ENCODE measurements around the gene ALDH1B1.
A peak's percentile ranks its signal among the peaks of the same experiment; 100 is the strongest.

ALDH1B1 gene

DNA sequence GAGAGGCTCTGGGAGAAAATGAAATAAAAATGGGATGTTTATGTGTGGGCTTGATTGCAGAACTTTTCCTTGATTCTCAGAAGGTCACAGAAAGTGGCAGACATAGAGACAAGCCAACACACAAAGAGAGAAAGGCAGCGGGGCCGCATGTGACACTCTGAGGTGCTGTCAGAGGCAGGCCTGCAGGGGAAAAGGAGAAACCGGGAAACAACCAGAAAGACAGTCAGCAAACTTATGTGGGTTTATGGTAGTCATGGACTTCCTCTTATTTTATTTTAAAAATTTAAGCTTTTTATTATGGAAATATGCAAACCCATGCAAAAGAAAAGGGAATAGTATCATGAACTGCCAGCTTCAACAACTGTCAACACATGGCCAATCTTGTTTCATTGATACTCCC lies 48.0 kb downstream of the ALDH1B1 start:
- Histone ChIP-seq H3K79me1 (ENCODE audit: low read depth, low read length) (no peaks in the 10 kb centered on the region), H2BK5ac (ENCODE audit: low read length) (no peak overlapping the region), H3K36me3 (replicated peaks in 1 of 2; ENCODE audit: control insufficient read depth in 2 of 2, insufficient read depth in 2 of 2, low read length in 2 of 2) (no peaks in the 10 kb centered on the region), H3K4me3 (ENCODE audit: low read length in 2 of 2) (no peak overlapping the region), H3K23ac (ENCODE audit: low read depth, low read length, poor library complexity) (no peak overlapping the region), H2AK5ac (ENCODE audit: low read depth, low read length) (no peak overlapping the region), H4K91ac (ENCODE audit: low read depth, low read length, poor library complexity) (no peak overlapping the region), H2BK12ac (ENCODE audit: low read length) (no peak overlapping the region), H4K8ac (ENCODE audit: low read depth, low read length) (no peak overlapping the region), H3K9ac (ENCODE audit: low read depth, low read length, poor library complexity) (no peak overlapping the region), H3K14ac (ENCODE audit: low read length) (no peak overlapping the region), H2BK120ac (ENCODE audit: low read depth, low read length) (no peak overlapping the region), H3K18ac (ENCODE audit: low read length) (no peak overlapping the region), H3K4ac (ENCODE audit: low read length) (no peak overlapping the region), H2BK15ac (ENCODE audit: low read length) (no peak overlapping the region), H3K4me1 (ENCODE audit: control insufficient read depth in 2 of 2, insufficient read depth in 1 of 2, low read depth in 1 of 2, low read length in 2 of 2) (peaks cover 0 to 6% of the 10 kb centered on the region in 2 donors), H3K9me3 (replicated peaks in 1 of 2; ENCODE audit: control insufficient read depth in 2 of 2, insufficient read depth in 1 of 2, low read depth in 1 of 2, low read length in 2 of 2) (peaks cover 3 to 11% of the 10 kb centered on the region in 2 donors), H3K27ac (replicated peaks; ENCODE audit: low read length) (no peak overlapping the region), H3K27me3 (ENCODE audit: control insufficient read depth in 3 of 3, insufficient read depth in 3 of 3, low read depth in 1 of 3, low read length in 3 of 3) (no peaks in the 10 kb centered on the region), H3K4me2 (ENCODE audit: insufficient read depth, low read length, poor library complexity, severe bottlenecking) (no peak overlapping the region), H2AFZ (ENCODE audit: low read length) (no peak overlapping the region)
- WGBS, 2 donors (ENCODE audit: extremely low coverage in 2 of 2, insufficient read length in 2 of 2, insufficient replicate concordance in 1 of 2) = no CpG with 5 or more reads among the region's 3 CpGs
- DNase-seq (ENCODE audit: low spot score) = no peak

DNA sequence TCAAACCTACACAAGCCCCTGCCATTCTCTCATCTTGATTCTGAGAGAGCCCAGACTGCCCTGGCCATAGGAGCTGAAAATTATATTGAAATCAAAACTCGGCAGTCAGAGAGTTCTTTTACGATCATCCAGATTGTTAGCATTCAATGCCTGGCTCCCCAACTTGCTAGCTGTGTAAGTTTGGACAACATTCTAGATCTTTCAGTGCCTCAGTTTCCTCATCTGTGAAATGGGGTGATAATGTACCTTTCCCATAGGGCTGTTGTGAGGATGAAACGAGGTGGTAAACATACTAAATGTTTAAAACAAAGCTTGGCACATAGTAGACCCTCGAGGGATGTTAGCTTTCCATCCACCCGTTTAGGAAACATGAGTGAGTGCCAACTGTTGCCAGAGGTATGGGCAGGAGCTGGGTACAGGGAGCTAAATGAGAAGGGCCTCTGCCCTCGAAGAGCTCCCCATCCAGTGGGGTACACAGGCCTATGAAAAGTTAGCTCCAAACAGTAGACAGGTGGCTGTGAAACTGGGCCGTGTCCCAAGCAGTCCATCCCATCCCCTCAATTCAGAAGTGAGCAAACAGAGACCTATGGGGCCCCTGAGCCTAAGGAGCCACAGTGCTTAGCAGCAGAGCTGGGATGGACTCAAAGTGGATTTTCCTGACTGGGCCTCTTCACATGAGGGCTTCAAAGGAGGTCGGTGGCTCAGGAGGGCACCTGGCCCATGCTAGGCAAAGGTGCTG lies 49.0 kb downstream of the ALDH1B1 start:
- no peaks in the 10 kb centered on the region for H3K79me1 ChIP-seq (ENCODE audit: low read depth, low read length)
- H3K4me3 ChIP-seq (ENCODE audit: low read length in 2 of 2) = no peak overlapping the region
- H3K23ac ChIP-seq (ENCODE audit: low read depth, low read length, poor library complexity) = peak overlapping the region; percentile 21
- no peak overlapping the region for H3K9ac ChIP-seq (ENCODE audit: low read depth, low read length, poor library complexity)
- peak overlapping the region; percentile 47 for H2AK5ac ChIP-seq (ENCODE audit: low read depth, low read length)
- no peak overlapping the region for H4K91ac ChIP-seq (ENCODE audit: low read depth, low read length, poor library complexity)
- no peak overlapping the region for H3K4ac ChIP-seq (ENCODE audit: low read length)
- H3K27me3 ChIP-seq (ENCODE audit: control insufficient read depth in 3 of 3, insufficient read depth in 3 of 3, low read depth in 1 of 3, low read length in 3 of 3) = no peaks in the 10 kb centered on the region
- no peak overlapping the region for H2BK15ac ChIP-seq (ENCODE audit: low read length)
- H3K14ac ChIP-seq (ENCODE audit: low read length) = no peak overlapping the region
- H4K8ac ChIP-seq (ENCODE audit: low read depth, low read length) = no peak overlapping the region
- no peak overlapping the region for H3K27ac ChIP-seq (replicated peaks; ENCODE audit: low read length)
- no peak for DNase-seq (ENCODE audit: low spot score)
- H2BK5ac ChIP-seq (ENCODE audit: low read length) = no peak overlapping the region
- peaks cover 3 to 5% of the 10 kb centered on the region in 2 donors for H3K9me3 ChIP-seq (replicated peaks in 1 of 2; ENCODE audit: control insufficient read depth in 2 of 2, insufficient read depth in 1 of 2, low read depth in 1 of 2, low read length in 2 of 2)
- H3K4me2 ChIP-seq (ENCODE audit: insufficient read depth, low read length, poor library complexity, severe bottlenecking) = no peak overlapping the region
- no peak overlapping the region for H2BK120ac ChIP-seq (ENCODE audit: low read depth, low read length)
- peaks cover 0 to 6% of the 10 kb centered on the region in 2 donors for H3K4me1 ChIP-seq (ENCODE audit: control insufficient read depth in 2 of 2, insufficient read depth in 1 of 2, low read depth in 1 of 2, low read length in 2 of 2)
- no peak overlapping the region for H2AFZ ChIP-seq (ENCODE audit: low read length)
- WGBS, 2 donors (ENCODE audit: extremely low coverage in 2 of 2, insufficient read length in 2 of 2, insufficient replicate concordance in 1 of 2) = no CpG with 5 or more reads among the region's 8 CpGs
- no peak overlapping the region for H2BK12ac ChIP-seq (ENCODE audit: low read length)
- no peaks in the 10 kb centered on the region for H3K36me3 ChIP-seq (replicated peaks in 1 of 2; ENCODE audit: control insufficient read depth in 2 of 2, insufficient read depth in 2 of 2, low read length in 2 of 2)
- no peak overlapping the region for H3K18ac ChIP-seq (ENCODE audit: low read length)

DNA sequence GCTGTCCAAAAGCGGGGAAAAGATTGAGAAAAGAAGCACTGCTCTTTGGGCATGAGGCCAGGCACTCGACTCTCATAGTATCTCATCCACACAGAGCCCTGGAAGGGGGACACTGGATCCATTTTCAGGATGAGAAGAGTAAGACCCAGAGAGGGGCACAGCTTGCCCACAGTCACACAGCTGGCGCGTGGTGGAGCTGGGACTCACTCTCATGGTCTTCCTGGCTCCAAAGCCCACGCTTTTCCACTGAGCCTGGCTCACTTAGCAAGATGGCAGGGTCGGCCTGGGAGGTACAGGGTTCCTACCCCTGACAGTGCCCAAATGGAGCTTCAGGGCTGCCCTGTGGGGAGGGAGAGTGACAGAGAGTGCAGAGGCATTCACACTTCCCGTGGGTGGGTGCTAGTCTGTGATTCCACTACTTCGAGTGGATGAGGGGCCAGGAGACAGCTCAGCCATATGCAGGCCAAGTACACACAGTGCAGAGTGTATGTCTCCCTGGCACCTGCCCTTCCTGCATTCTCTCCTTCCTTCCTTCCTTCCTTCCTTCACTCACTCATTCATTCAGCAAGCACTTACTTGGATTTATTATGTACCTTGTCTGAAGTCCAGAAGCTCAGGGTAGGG lies 50.1 kb downstream of the ALDH1B1 start:
- Histone ChIP-seq H2AK5ac (ENCODE audit: low read depth, low read length) (no peak overlapping the region), H3K79me1 (ENCODE audit: low read depth, low read length) (no peaks in the 10 kb centered on the region), H3K27me3 (ENCODE audit: control insufficient read depth in 3 of 3, insufficient read depth in 3 of 3, low read depth in 1 of 3, low read length in 3 of 3) (no peaks in the 10 kb centered on the region), H2BK15ac (ENCODE audit: low read length) (no peak overlapping the region), H3K9me3 (replicated peaks in 1 of 2; ENCODE audit: control insufficient read depth in 2 of 2, insufficient read depth in 1 of 2, low read depth in 1 of 2, low read length in 2 of 2) (peaks cover 0 to 3% of the 10 kb centered on the region in 2 donors), H3K36me3 (replicated peaks in 1 of 2; ENCODE audit: control insufficient read depth in 2 of 2, insufficient read depth in 2 of 2, low read length in 2 of 2) (no peaks in the 10 kb centered on the region), H2BK12ac (ENCODE audit: low read length) (no peak overlapping the region), H3K18ac (ENCODE audit: low read length) (no peak overlapping the region), H2BK5ac (ENCODE audit: low read length) (no peak overlapping the region), H3K4ac (ENCODE audit: low read length) (no peak overlapping the region), H3K27ac (replicated peaks; ENCODE audit: low read length) (no peak overlapping the region), H2BK120ac (ENCODE audit: low read depth, low read length) (no peak overlapping the region), H3K14ac (ENCODE audit: low read length) (no peak overlapping the region), H3K23ac (ENCODE audit: low read depth, low read length, poor library complexity) (no peak overlapping the region), H2AFZ (ENCODE audit: low read length) (no peak overlapping the region), H3K4me1 (ENCODE audit: control insufficient read depth in 2 of 2, insufficient read depth in 1 of 2, low read depth in 1 of 2, low read length in 2 of 2) (peaks cover 0 to 6% of the 10 kb centered on the region in 2 donors), H3K4me2 (ENCODE audit: insufficient read depth, low read length, poor library complexity, severe bottlenecking) (no peak overlapping the region), H4K8ac (ENCODE audit: low read depth, low read length) (no peak overlapping the region), H3K9ac (ENCODE audit: low read depth, low read length, poor library complexity) (no peak overlapping the region), H4K91ac (ENCODE audit: low read depth, low read length, poor library complexity) (no peak overlapping the region), H3K4me3 (ENCODE audit: low read length in 2 of 2) (no peak overlapping the region)
- DNase-seq (ENCODE audit: low spot score) = no peak
- no CpG with 5 or more reads among the region's 8 CpGs for WGBS, 2 donors (ENCODE audit: extremely low coverage in 2 of 2, insufficient read length in 2 of 2, insufficient replicate concordance in 1 of 2)

DNA sequence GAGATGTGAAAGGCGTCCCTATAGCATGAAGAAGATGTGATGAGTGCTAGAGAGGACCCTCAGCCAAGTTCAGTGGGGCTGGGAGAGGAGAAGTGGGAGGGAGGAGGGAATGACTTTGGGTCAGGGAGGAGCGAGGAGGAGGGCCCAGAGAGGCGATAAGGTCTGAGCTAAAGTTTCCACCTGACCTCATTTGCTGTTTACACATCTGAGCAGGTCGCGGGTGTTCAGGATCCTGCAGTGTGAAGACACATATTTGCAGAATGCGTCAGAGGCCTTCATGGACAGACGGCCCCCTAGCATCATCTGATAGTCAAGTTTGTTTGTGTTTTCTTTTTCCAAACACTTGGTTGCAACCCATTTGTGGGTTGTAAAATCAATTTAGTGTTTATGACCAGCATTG lies 50.7 kb downstream of the ALDH1B1 start:
- Histone ChIP-seq H3K27ac (replicated peaks; ENCODE audit: low read length) (no peak overlapping the region), H3K4ac (ENCODE audit: low read length) (no peak overlapping the region), H2BK5ac (ENCODE audit: low read length) (no peak overlapping the region), H2BK120ac (ENCODE audit: low read depth, low read length) (no peak overlapping the region), H3K4me2 (ENCODE audit: insufficient read depth, low read length, poor library complexity, severe bottlenecking) (no peak overlapping the region), H3K23ac (ENCODE audit: low read depth, low read length, poor library complexity) (no peak overlapping the region), H3K79me1 (ENCODE audit: low read depth, low read length) (no peaks in the 10 kb centered on the region), H4K91ac (ENCODE audit: low read depth, low read length, poor library complexity) (no peak overlapping the region), H3K4me3 (ENCODE audit: low read length in 2 of 2) (no peak overlapping the region), H3K18ac (ENCODE audit: low read length) (no peak overlapping the region), H3K9ac (ENCODE audit: low read depth, low read length, poor library complexity) (no peak overlapping the region), H2AFZ (ENCODE audit: low read length) (no peak overlapping the region), H3K14ac (ENCODE audit: low read length) (peak overlapping the region; percentile 14), H3K9me3 (replicated peaks in 1 of 2; ENCODE audit: control insufficient read depth in 2 of 2, insufficient read depth in 1 of 2, low read depth in 1 of 2, low read length in 2 of 2) (peaks cover 0 to 3% of the 10 kb centered on the region in 2 donors), H4K8ac (ENCODE audit: low read depth, low read length) (no peak overlapping the region), H2BK15ac (ENCODE audit: low read length) (no peak overlapping the region), H3K36me3 (replicated peaks in 1 of 2; ENCODE audit: control insufficient read depth in 2 of 2, insufficient read depth in 2 of 2, low read length in 2 of 2) (no peaks in the 10 kb centered on the region), H3K27me3 (ENCODE audit: control insufficient read depth in 3 of 3, insufficient read depth in 3 of 3, low read depth in 1 of 3, low read length in 3 of 3) (no peaks in the 10 kb centered on the region), H2AK5ac (ENCODE audit: low read depth, low read length) (no peak overlapping the region), H2BK12ac (ENCODE audit: low read length) (no peak overlapping the region), H3K4me1 (ENCODE audit: control insufficient read depth in 2 of 2, insufficient read depth in 1 of 2, low read depth in 1 of 2, low read length in 2 of 2) (peaks cover 0 to 6% of the 10 kb centered on the region in 2 donors)
- DNase-seq (ENCODE audit: low spot score) = no peak
- WGBS, 2 donors (ENCODE audit: extremely low coverage in 2 of 2, insufficient read length in 2 of 2, insufficient replicate concordance in 1 of 2) = no CpG with 5 or more reads among the region's 7 CpGs
